Sciatic nerve (tissue), 2 donors: ENCODE results near the gene PAGE2. TPM values are rescaled to one million over a fixed set of nuclear protein-coding genes. Genes with fewer than 3 reads are reported as not detected.
"Not testable (repeated sequence)": the region's sequence is repeated elsewhere in the genome, so short reads cannot be mapped to it uniquely, and the experiment has no call there.

ENCODE experiments used
- ATAC-seq: fragments of 200-7000 bp; cut with Tn5 transposase; one replicate; pipeline ENCODE4 v1.9.1; 2020; ENCODE audit warnings: mild to moderate bottlenecking, moderate library complexity
- DNase-seq: peaks from one replicate; pipeline ENCODE4 v3.0.0-alpha.2; 2020; ENCODE audit warnings: low spot score
- intact Hi-C: fragments of 100-400 bp; cut with DNase I; formaldehyde crosslinking; loops from one replicate; pipeline ENCODE4 v1.14.2; 2022
- total RNA-seq: library from RNA; stranded (reverse); fragmentation: NEBNext Ultra II Directional; extraction: Animal tissue kit (Norgen Biotek cat#: 25700); gene quantifications from one replicate; pipeline ENCODE4 v1.2.1, GENCODE V29; 2021
- donor health status: DM: no; HTN: no; CAD: no.
- donor health status: DM: no; HTN: no; CAD: no.

Gene PAGE2, protein sequence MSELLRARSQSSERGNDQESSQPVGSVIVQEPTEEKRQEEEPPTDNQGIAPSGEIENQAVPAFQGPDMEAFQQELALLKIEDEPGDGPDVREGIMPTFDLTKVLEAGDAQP
- total RNA-seq: not detected

DNA sequence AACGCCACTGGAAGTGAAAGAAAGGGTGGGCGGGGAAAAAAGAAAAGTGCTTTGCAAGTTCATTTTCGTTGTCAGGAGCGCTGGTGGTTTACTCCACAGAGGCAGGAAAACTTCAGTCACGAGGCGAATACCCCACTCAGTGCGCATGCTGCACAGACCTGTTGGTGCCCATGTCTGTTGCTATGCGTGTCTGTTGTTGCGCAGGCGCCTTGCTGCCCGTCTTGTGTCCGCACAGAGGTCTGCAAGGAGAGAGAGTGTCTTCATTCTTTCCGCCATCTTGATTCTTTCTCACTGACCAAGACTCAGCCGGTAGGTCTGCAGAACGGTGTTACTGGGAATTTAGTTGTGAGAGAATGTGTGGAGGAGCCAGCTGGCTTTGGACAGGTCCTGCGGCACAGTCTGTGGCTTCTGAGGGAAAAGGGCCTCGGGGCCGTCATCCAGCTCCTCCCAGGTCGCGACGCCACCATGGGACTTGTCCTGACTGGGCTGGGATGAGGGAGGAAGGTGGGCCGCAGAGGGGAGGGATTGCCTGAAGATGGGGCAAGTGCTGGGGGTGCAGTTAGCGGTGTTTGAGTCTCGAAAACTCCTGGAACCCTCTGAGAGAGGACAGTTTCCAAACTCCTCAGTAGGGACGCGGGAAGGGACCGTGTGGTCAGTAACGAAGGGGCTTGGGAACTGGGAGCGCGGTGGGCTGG lies at the start of gene PAGE2:
PAGE2 (plus strand) TSS at position 224 of the 695 bp plus-strand sequence. CDS start 1,003 bp downstream, outside the sequence.
- no peak for DNase-seq
- ATAC-seq: no peak
- intact Hi-C loops: no loop called here

GRCh38 chrX:55039471-55039870 lies 49.3 kb upstream of the PAGE2 start:
- intact Hi-C loops: no loop called here
- no peak for ATAC-seq
- DNase-seq: no peak

- intact Hi-C loops: no loop called here
- DNase-seq: no peak
- no peak for ATAC-seq
These were observed 47.3 kb upstream of the PAGE2 start for GRCh38 chrX:55041514-55041913.

DNA sequence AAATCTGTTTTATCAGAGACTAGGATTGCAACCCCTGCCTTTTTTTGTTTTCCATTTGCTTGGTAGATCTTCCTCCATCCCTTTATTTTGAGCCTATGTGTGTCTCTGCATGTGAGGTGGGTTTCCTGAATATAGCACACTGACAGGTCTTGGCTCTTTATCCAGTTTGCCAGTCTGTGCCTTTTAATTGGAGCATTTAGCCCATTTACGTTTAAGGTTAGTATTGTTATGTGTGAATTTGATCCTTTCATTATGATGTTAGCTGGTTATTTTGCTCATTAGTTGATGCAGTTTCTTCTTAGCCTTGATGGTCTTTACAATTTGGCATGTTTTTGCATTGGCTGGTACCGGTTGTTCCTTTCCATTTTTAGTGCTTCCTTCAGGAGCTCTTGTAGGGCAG lies 38.2 kb upstream of the PAGE2 start:
- DNase-seq, intact Hi-C loops, ATAC-seq: not testable (repeated sequence)

DNA sequence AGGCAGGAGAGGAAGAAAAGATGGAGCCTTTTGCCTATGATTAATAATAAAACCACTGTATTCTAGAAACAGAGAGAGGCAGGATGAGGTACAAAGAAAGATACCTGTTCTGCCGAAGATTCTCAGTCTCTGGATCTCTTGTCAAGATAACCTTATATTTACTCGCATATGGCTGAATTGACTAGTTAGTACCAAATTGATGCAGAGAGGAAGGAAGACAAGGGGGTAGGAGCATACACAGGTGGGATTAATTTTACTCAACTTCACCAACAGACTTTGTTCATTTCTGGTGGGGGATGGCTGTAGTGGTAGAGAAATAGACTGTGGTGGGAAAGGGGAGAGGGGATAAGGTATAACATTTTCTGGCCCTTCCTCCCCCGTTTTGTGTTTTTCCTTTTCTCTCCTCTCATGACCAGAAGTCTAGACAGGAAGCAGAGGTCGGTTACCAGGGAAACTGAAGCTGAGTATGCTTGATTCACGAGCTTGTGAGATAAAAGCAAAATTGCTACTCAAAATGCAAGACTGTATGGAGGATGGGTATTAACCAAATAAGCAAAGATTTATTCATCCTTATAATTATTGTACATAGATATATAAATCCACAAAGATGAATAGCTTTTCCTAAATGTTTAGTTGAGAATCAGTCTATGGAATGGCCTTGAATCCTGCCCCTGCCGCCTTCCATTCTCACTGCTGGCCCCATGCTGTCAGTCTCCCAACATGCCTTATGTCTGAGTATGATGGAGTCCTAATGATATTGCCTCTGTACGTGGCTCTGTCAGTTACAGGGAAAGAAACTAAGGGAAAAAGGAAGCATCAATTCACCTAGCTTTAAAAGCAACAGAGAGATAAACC lies 31.8 kb upstream of the PAGE2 start:
- intact Hi-C loops: no loop called here
- no peak for ATAC-seq
- DNase-seq: no peak

DNA sequence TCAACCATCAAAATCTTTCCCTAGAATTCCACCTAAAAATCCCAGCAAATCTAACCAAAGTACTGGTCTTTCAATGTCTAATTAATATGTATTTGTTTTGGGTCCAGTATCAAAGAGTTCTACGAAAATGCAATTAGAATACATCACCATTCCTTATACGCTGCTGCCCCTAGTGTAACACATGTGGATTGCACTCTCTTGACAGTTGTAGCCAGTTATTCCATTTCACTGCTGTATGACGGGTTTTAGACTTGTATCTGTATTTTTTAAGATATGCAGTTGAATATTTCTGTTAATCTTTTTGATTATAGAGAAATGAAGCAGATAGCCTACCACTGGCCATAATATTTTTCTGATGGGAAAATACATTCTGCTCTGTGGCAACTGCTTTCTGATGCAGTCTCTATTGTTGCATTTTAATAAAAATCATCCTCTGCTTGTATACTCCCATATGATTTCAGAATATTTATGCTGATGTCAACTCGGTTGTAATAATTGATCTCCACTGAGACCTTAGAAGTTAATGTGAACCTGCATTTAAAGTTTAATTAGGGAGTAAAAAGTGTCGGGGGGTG lies 31.1 kb upstream of the PAGE2 start:
- intact Hi-C loops: no loop called here
- DNase-seq (no peak), ATAC-seq (peak; percentile 78)

DNA sequence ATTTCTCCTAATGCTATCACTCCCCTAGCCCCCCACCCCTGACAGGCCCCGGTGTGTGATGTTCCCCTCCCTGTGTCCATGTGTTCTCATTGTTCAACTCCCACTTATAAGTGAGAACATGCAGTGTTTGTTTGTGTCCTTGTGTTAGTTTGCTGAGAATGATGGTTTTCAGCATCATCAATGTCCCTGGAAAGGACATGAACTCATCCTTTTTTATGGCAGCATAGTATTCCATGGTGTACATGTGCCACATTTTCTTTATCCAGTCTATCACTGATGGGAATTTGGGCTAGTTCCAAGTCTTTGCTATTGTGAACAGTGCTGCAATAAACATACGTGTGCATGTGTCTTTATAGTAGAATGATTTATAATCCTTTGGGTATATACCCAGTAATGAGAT lies 21.6 kb upstream of the PAGE2 start:
- DNase-seq, intact Hi-C loops, ATAC-seq: not testable (repeated sequence)

- ATAC-seq: no peak
- DNase-seq: no peak
- intact Hi-C loops: no loop called here
These were observed 16.5 kb upstream of the PAGE2 start for GRCh38 chrX:55072286-55072685.

DNA sequence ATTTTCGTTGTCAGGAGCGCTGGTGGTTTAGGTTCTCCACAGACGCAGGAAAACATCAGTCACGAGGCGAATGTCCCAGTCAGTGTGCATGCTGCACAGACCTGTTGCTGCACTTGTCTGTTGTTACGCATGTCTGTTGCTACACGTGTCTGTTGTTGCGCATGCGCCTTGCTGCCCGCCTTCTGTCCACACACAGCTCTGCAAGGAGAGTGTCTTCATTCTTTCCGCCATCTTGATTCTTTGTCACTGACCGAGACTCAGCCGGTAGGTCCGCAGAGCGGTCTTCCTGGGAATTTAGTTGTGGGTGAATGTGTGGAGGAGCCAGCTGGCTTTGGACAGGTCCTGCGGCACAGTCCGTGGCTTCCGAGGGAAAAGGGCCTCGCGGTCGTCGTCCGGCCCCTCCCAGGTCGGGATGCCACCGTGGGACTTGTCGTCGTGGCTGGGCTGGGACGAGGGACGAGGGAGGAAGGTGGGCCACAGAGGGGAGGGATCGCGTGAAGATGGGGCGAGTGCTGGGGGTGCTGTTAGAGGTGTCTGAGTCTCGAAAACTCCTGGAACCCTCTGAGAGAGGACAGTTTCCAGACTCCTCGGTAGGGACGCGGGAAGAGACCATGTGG lies 13.9 kb upstream of the PAGE2 start, which contains the start of gene PAGE2B:
PAGE2B (plus strand) TSS at position 180 of the 617 bp plus-strand sequence. CDS start 1,012 bp downstream, outside the sequence.
- no peak for ATAC-seq
- DNase-seq: no peak
- intact Hi-C loops: no loop called here

GRCh38 chrX:55098691-55099090 lies 9.9 kb downstream of the PAGE2 start:
- ATAC-seq: no peak
- intact Hi-C loops: no loop called here
- DNase-seq: no peak

GRCh38 chrX:55099162-55099561 lies 10.3 kb downstream of the PAGE2 start:
- intact Hi-C loops: no loop called here
- ATAC-seq (no peak), DNase-seq (no peak)

GRCh38 chrX:55102754-55103153 lies 13.9 kb downstream of the PAGE2 start:
- intact Hi-C loops: no loop called here

DNA sequence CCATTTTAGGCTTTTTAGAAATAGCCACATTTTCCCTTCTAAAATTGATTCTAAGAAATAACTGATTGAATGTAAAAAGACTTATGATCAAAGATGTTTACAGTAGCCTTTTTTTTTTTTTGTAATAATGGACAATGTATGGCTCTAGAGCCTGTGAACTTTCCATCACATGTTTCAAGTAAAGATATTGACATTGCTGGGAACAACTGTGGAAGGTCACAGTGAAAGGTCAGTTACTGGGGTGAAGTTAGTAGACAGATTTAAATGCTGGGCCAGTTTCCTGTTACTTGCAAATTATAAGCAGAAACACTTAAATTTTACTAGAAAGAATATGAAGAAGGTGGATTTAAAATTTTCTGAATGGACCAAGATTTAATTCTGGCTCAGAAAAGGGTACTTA lies 18.4 kb downstream of the PAGE2 start:
- intact Hi-C loops: no loop called here
- no peak for ATAC-seq
- no peak for DNase-seq

More at GRCh38 chrX:55102754-55103153, 13.9 kb downstream of the PAGE2 start:
- no peak for ATAC-seq
- DNase-seq: no peak

- ATAC-seq: no peak
- intact Hi-C loops: no loop called here
These were observed 19.1 kb downstream of the PAGE2 start for GRCh38 chrX:55107911-55108310.

DNA sequence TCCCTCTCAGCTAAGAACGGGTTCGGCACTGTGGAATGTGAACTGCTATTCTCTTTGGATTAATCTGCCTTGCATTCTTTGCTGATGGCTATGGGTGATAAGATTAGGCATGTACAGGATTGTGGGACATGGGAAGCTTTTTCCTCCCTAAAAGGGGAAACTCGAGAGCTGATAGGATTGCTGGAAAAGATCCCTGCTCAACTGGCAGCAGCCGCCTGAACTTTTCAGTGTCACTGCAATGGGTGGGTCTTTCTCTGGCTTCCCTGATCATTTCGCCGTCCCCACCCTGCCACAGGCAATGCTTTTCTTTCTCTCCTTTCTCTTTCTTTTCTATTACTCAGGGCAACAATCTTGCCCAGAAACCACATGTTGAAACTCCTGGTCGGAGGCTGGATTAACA lies 20.5 kb downstream of the PAGE2 start:
- DNase-seq (no peak), ATAC-seq (no peak)
- intact Hi-C loops: no loop called here

More at GRCh38 chrX:55107911-55108310, 19.1 kb downstream of the PAGE2 start:
- DNase-seq: no peak

- ATAC-seq (no peak), DNase-seq (no peak)
- intact Hi-C loops: no loop called here
These were observed 22.9 kb downstream of the PAGE2 start for GRCh38 chrX:55111578-55112254.

- ATAC-seq, intact Hi-C loops, DNase-seq: not testable (repeated sequence)
These were observed 27.8 kb downstream of the PAGE2 start for GRCh38 chrX:55116589-55116988.

DNA sequence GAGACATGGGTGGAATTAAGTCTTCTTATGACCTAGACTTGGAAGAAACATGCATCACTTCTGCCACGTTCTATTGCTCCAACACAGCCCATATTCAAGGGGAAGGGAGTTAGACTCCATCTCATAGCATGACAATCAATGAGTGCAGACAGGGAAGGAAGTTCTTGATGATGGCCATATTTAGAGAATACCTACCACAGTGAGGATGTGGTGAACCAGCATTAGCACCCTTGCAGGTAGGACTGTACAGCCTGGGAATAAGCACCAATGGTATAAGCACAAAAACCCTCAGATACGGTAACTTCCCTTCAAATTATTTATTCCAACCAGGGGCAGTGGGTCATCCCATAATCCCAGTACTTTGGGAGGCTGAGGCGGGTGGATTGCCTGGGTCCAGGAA lies 29.8 kb downstream of the PAGE2 start:
- no peak for ATAC-seq

GRCh38 chrX:55119271-55119670 lies 30.5 kb downstream of the PAGE2 start:
- intact Hi-C loops: no loop called here
- ATAC-seq: no peak
- DNase-seq: no peak

More for the DNA sequence above, 29.8 kb downstream of the PAGE2 start:
- DNase-seq: no peak
- intact Hi-C loops: no loop called here
